ENCODE results near the gene KIF6.

- TF ChIP-seq POLR2AphosphoS5 (IDR thresholded peaks at IDR 0.05), result no peak
- no peak for TF ChIP-seq CTCF (IDR thresholded peaks at IDR 0.05)
- no peak for TF ChIP-seq POLR2A (IDR thresholded peaks at IDR 0.05)
These were observed 208.7 kb downstream of the KIF6 start for GRCh38 chr6:39516471-39516870.

Measured in gastroesophageal sphincter (tissue), 3 donors.